Adrenal gland (tissue), 5 donors: Measurements from ENCODE around the gene TRAF3.

ENCODE experiments used
- CTCF ChIP-seq, 6 experiments: fragments of 450-650 bp in 4 of 6; fragments of 200-600 bp in 2 of 6; sonication (generic) in 1 of 6; IDR thresholded peaks; 1 replicate in 5 of 6; 2 replicates in 1 of 6; pipeline versions ENCODE4 v1.5.1 to v1.8.0; 2016 to 2021; ENCODE audit warnings: antibody characterized with exemption in 6 of 6, mild to moderate bottlenecking in 2 of 6, moderate library complexity in 1 of 6
- POLR2A ChIP-seq, 2 donors: fragments of 450-650 bp; IDR thresholded peaks; one replicate each; pipeline ENCODE4 v1.6.1; 2017; ENCODE audit warnings: antibody characterized with exemption in 2 of 2, mild to moderate bottlenecking in 2 of 2, moderate library complexity in 1 of 2
- donor health status: DM: no; HTN: no; CAD: no.

- TF ChIP-seq POLR2A (IDR thresholded peaks at IDR 0.05): no peak
- TF ChIP-seq CTCF (IDR thresholded peaks at IDR 0.05): no peak
Measured at GRCh38 chr14:102902086-102902485, 124.8 kb downstream of the TRAF3 start.
